ENCODE measurements around the gene UQCC3. TPM values are rescaled to one million over a fixed set of nuclear protein-coding genes. Genes with fewer than 3 reads are reported as not detected.

The UQCC3 gene
- total RNA-seq (2021) (16.1 and 25.4 TPM in 2 replicates), Bru-seq, nascent RNA (percentile 65 among the genes with signal in this experiment), BruChase-seq, experiment 1, labeled RNA remaining after a 2-hour chase (percentile 61 among the genes with signal in this experiment), BruChase-seq, experiment 2, labeled RNA remaining after a 6-hour chase (percentile 77 among the genes with signal in this experiment)
- long read RNA-seq, transcript UQCC3-201 (2 exons, 1,947 nt): major isoform, 133 of 140 reads
- long read RNA-seq, partial matches to known transcripts: 0 of 140 reads
- long read RNA-seq, other reads (novel, unspliced or antisense): 7 of 140 reads

- H3K79me2 ChIP-seq (ENCODE audit: low read depth): peaks cover 74% of the 10 kb centered on the region
- H3K9me3 ChIP-seq (ENCODE audit: insufficient read depth, low read depth): no peaks in the 10 kb centered on the region
- peaks cover 5% of the 10 kb centered on the region; the same call in 1 of the 2 replicates for H4K20me1 ChIP-seq (ENCODE audit: insufficient read depth)
- peak within 1 kb of the TSS; percentile 83 for H2AFZ ChIP-seq
- peaks cover 86% of the 10 kb centered on the region for H3F3A ChIP-seq (ENCODE audit: insufficient read depth, low read depth)
- H3K27ac ChIP-seq: peak within 1 kb of the TSS; percentile 79
- H3K4me1 ChIP-seq (replicated peaks; ENCODE audit: insufficient read depth): peaks cover 46% of the 10 kb centered on the region
- H3K4me3 ChIP-seq: peak within 1 kb of the TSS; percentile 79
- no peaks in the 10 kb centered on the region for H3K27me3 ChIP-seq (ENCODE audit: insufficient read depth, low read depth)
- DNase-seq: peak; percentile 75 to 80
- no peak for TF ChIP-seq CTCF (conservative IDR thresholded peaks at IDR 0.05)
- no peak for TF ChIP-seq EZH2 (IDR thresholded peaks at IDR 0.05; ENCODE audit: low read depth)
- intact Hi-C loops (cut with micrococcal nuclease; ENCODE audit: unreplicated experiment): loop anchor here (5.0 to 10.0 kb wide), 2 partner anchors 56 to 93 kb away; partner anchors contain the start of genes HNRNPUL2, POLR2G and TTC9C
- BruUV-seq (replicated peaks): no TSS peak
- CTCF ChIA-PET: interaction anchor here (0.6 kb wide), 2 partner anchors 80 to 194 kb away, joined by 3 to 7 read pairs; partner anchors contain the start of gene TUT1
- peaks cover 19% of the 10 kb centered on the region for H3K36me3 ChIP-seq (ENCODE audit: low read depth)
- H3K4me2 ChIP-seq: peak within 1 kb of the TSS; percentile 72
- POLR2A ChIA-PET (ENCODE audit: unreplicated experiment): interaction anchor here (0.6 to 1.7 kb wide), 11 partner anchors 52 to 179 kb away, joined by 3 to 7 read pairs (median 5); partner anchors contain the start of genes HNRNPUL2 and TUT1
- H3K9me2 ChIP-seq (ENCODE audit: insufficient read depth): no peaks in the 10 kb centered on the region
These were observed at the start of gene UQCC3, which contains the start of gene LBHD1 for GRCh38 chr11:62671608-62672389. UQCC3 (plus strand) TSS chr11:62671673; CDS start chr11:62671746, 73 bp downstream. LBHD1 (minus strand) TSS chr11:62672267; CDS start chr11:62670031, 2,236 bp downstream.

GRCh38 chr11:62622476-62623089 is 48.9 kb upstream of the UQCC3 start:
- Histone ChIP-seq H3K4me3 (peak overlapping the region; percentile 44; the same call in 1 of the 2 replicates), H3K9me2 (ENCODE audit: insufficient read depth) (no peaks in the 10 kb centered on the region), H3K9me3 (ENCODE audit: insufficient read depth, low read depth) (no peaks in the 10 kb centered on the region), H3F3A (ENCODE audit: insufficient read depth, low read depth) (peaks cover 51% of the 10 kb centered on the region), H3K79me2 (ENCODE audit: low read depth) (peaks cover 18% of the 10 kb centered on the region), H3K27me3 (ENCODE audit: insufficient read depth, low read depth) (no peaks in the 10 kb centered on the region), H4K20me1 (ENCODE audit: insufficient read depth) (no peaks in the 10 kb centered on the region), H2AFZ (0 out of 2 replicates have a peak overlapping the region, but pooled peaks have one; percentile 14), H3K4me1 (replicated peaks; ENCODE audit: insufficient read depth) (peaks cover 20% of the 10 kb centered on the region), H3K36me3 (ENCODE audit: low read depth) (peaks cover 17% of the 10 kb centered on the region; the same call in 1 of the 2 replicates), H3K27ac (peak overlapping the region; percentile 86), H3K4me2 (peak overlapping the region; percentile 75)
- TF ChIP-seq CTCF (conservative IDR thresholded peaks at IDR 0.05) (no peak), EZH2 (IDR thresholded peaks at IDR 0.05; ENCODE audit: low read depth) (no peak)
- CTCF ChIA-PET: interaction anchor here (0.6 kb wide), 1 partner anchor 108 kb away, joined by 6 read pairs; no protein-coding TSS in a partner anchor
- TSS peak; percentile 99 for BruUV-seq (replicated peaks)
- DNase-seq: no peak
- intact Hi-C loops (cut with micrococcal nuclease; ENCODE audit: unreplicated experiment): loop anchor here (1.0 to 5.0 kb wide), 3 partner anchors 24 to 45 kb away; partner anchors contain the start of genes C11orf98, CSKMT, GANAB and TUT1
- POLR2A ChIA-PET (ENCODE audit: unreplicated experiment): interaction anchor here (0.6 to 1.6 kb wide), 8 partner anchors 31 to 1058 kb away, joined by 3 to 15 read pairs (median 4); partner anchors contain the start of genes C11orf98, CSKMT, INTS5 and TUT1

- H4K20me1 ChIP-seq (ENCODE audit: insufficient read depth): no peaks in the 10 kb centered on the region
- no peaks in the 10 kb centered on the region for H3K9me3 ChIP-seq (ENCODE audit: insufficient read depth, low read depth)
- intact Hi-C loops (cut with micrococcal nuclease; ENCODE audit: unreplicated experiment): no loop called here
- TF ChIP-seq CTCF (conservative IDR thresholded peaks at IDR 0.05) (no peak), EZH2 (IDR thresholded peaks at IDR 0.05; ENCODE audit: low read depth) (no peak)
- H3K4me1 ChIP-seq (replicated peaks; ENCODE audit: insufficient read depth): peaks cover 3% of the 10 kb centered on the region
- H3F3A ChIP-seq (ENCODE audit: insufficient read depth, low read depth): peaks cover 47% of the 10 kb centered on the region
- no peaks in the 10 kb centered on the region for H3K9me2 ChIP-seq (ENCODE audit: insufficient read depth)
- no TSS peak for BruUV-seq (replicated peaks)
- no peak for DNase-seq
- ChIA-PET CTCF (no interaction called here), POLR2A (ENCODE audit: unreplicated experiment) (no interaction called here)
- H3K27me3 ChIP-seq (ENCODE audit: insufficient read depth, low read depth): no peaks in the 10 kb centered on the region
- no peak overlapping the region for H3K27ac ChIP-seq
- no peaks in the 10 kb centered on the region for H3K79me2 ChIP-seq (ENCODE audit: low read depth)
- H3K36me3 ChIP-seq (ENCODE audit: low read depth): peaks cover 53% of the 10 kb centered on the region
- no peak overlapping the region for H3K4me3 ChIP-seq
- no peak overlapping the region for H3K4me2 ChIP-seq
- H2AFZ ChIP-seq: no peak overlapping the region
These were observed 43.8 kb upstream of the UQCC3 start for GRCh38 chr11:62627713-62628112.

Data from PC-9 (cell line).